GM19397 (cell line): ENCODE data around the gene BRINP3.

Source experiments
- ATAC-seq: cut with Tn5 transposase; IDR thresholded peaks from one replicate; pipeline ENCODE4 v1.9.1; 2021; ENCODE audit warnings: mild to moderate bottlenecking, moderate library complexity; ENCODE audit not compliant: unreplicated experiment

Gene BRINP3

GRCh38 chr1:190453550-190453949 is 24.1 kb downstream of the BRINP3 start:
- no peak for ATAC-seq

- no peak for ATAC-seq
Measured at GRCh38 chr1:190452272-190452848, 25.3 kb downstream of the BRINP3 start.

GRCh38 chr1:190444464-190444863 is 33.2 kb downstream of the BRINP3 start:
- ATAC-seq, result no peak

- no peak for ATAC-seq
Measured at GRCh38 chr1:190439447-190439846, 38.2 kb downstream of the BRINP3 start.

- ATAC-seq, result no peak
Measured at GRCh38 chr1:190436615-190437014, 41.0 kb downstream of the BRINP3 start.

GRCh38 chr1:190429932-190430331 is 47.7 kb downstream of the BRINP3 start:
- ATAC-seq, result no peak

- ATAC-seq, result no peak
Measured at GRCh38 chr1:190429141-190429540, 48.5 kb downstream of the BRINP3 start.

GRCh38 chr1:190416239-190416638 is 61.4 kb downstream of the BRINP3 start:
- ATAC-seq, result no peak

GRCh38 chr1:190413142-190413541 is 64.5 kb downstream of the BRINP3 start:
- ATAC-seq, result no peak

GRCh38 chr1:190403402-190403801 is 74.3 kb downstream of the BRINP3 start:
- ATAC-seq, result no peak

GRCh38 chr1:190399233-190399632 is 78.4 kb downstream of the BRINP3 start:
- no peak for ATAC-seq

GRCh38 chr1:190391582-190391981 is 86.1 kb downstream of the BRINP3 start:
- ATAC-seq, result no peak

- no peak for ATAC-seq
Measured at GRCh38 chr1:190377991-190378390, 99.7 kb downstream of the BRINP3 start.

GRCh38 chr1:190377294-190377693 is 100.4 kb downstream of the BRINP3 start:
- no peak for ATAC-seq

- ATAC-seq, result no peak
Measured at GRCh38 chr1:190376044-190376443, 101.6 kb downstream of the BRINP3 start.

GRCh38 chr1:190373705-190374336 is 103.8 kb downstream of the BRINP3 start:
- ATAC-seq, result no peak

GRCh38 chr1:190367200-190367599 is 110.5 kb downstream of the BRINP3 start:
- ATAC-seq, result no peak

- ATAC-seq, result no peak
Measured at GRCh38 chr1:190365283-190365682, 112.4 kb downstream of the BRINP3 start.

- ATAC-seq, result no peak
Measured at GRCh38 chr1:190353538-190354101, 124.0 kb downstream of the BRINP3 start.

- ATAC-seq, result no peak
Measured at GRCh38 chr1:190344454-190344853, 133.2 kb downstream of the BRINP3 start.

GRCh38 chr1:190338829-190339228 is 138.8 kb downstream of the BRINP3 start:
- ATAC-seq, result no peak

GRCh38 chr1:190328871-190329270 is 148.8 kb downstream of the BRINP3 start:
- no peak for ATAC-seq

GRCh38 chr1:190328361-190328760 is 149.3 kb downstream of the BRINP3 start:
- no peak for ATAC-seq
